Right lobe of liver (tissue), 6 donors: ENCODE results near the gene ZNF454. TPM values are rescaled to one million over a fixed set of nuclear protein-coding genes. Genes with fewer than 3 reads are reported as not detected.

ENCODE experiments used
- ATAC-seq, 4 donors: fragments of 200-7000 bp; cut with Tn5 transposase; one replicate each; pipeline ENCODE4 v1.9.1; 2020; ENCODE audit warnings: mild to moderate bottlenecking in 4 of 4, moderate library complexity in 4 of 4
- DNase-seq, 3 donors: peaks; one replicate each; pipeline ENCODE4 v3.0.0-alpha.2; 2020
- H3K27ac ChIP-seq, 3 donors: fragments of 200-600 bp; one replicate each; pipeline ENCODE4 v1.8.0; 2022
- H3K27me3 ChIP-seq, 2 donors: fragments of 200-600 bp; one replicate each; pipeline ENCODE4 v1.8.0; 2022
- H3K36me3 ChIP-seq, 4 donors: fragments of 200-600 bp; sonication (generic) in 1 of 4; one replicate each; pipeline versions ENCODE4 v1.5.1 to v1.8.0; 2017 to 2022; ENCODE audit warnings: control low read depth in 1 of 4
- H3K4me1 ChIP-seq, 4 donors: fragments of 200-600 bp; sonication (generic) in 1 of 4; one replicate each; pipeline versions ENCODE4 v1.5.1 to v1.8.0; 2017 to 2022; ENCODE audit warnings: control low read depth in 1 of 4
- H3K4me3 ChIP-seq, 3 donors: fragments of 200-600 bp; one replicate each; pipeline ENCODE4 v1.8.0; 2022
- H3K9me3 ChIP-seq, 4 donors: fragments of 200-600 bp; sonication (generic) in 1 of 4; one replicate each; pipeline versions ENCODE4 v1.5.1 to v1.8.0; 2017 to 2022; ENCODE audit warnings: control low read depth in 1 of 4
- CTCF ChIP-seq, 4 donors: fragments of 200-600 bp in 3 of 4; fragments of 450-650 bp in 1 of 4; IDR thresholded peaks; one replicate each; pipeline versions ENCODE4 v1.5.1 to v1.8.0; 2016 to 2022; ENCODE audit warnings: antibody characterized with exemption in 4 of 4, mild to moderate bottlenecking in 2 of 4
- POLR2A ChIP-seq: fragments of 450-650 bp; IDR thresholded peaks from one replicate; pipeline ENCODE4 v1.6.1; 2017; ENCODE audit warnings: antibody characterized with exemption, mild to moderate bottlenecking
- WGBS: methylation state at CpG from one replicate; pipeline ENCODE4 v1.1.6; 2018; ENCODE audit warnings: low coverage, low lambda C conversion rate; ENCODE audit not compliant: insufficient coverage; ENCODE audit errors: missing lambda C conversion rate; 5-methylcytosine and 5-hydroxymethylcytosine counted together
- intact Hi-C, 2 donors: fragments of 100-400 bp; cut with DNase I; formaldehyde crosslinking; loops; one replicate each; pipeline versions ENCODE4 v1.11.2 to v1.14.1; 2022
- total RNA-seq, 6 experiments: library from RNA; depleted of rRNA in 2 of 6; stranded (reverse); fragments of >200 nt in 2 of 6; fragmentation: NEBNext Ultra II Directional in 3 of 6; extraction: Animal tissue kit (Norgen Biotek cat#: 25700) in 3 of 6; gene quantifications; one replicate each; pipeline versions ENCODE4 v1.1.0 to v1.2.4, GENCODE V29; 2016 to 2023
- donor health status: DM: no; HTN: yes; CAD: no.
- donor health status: DM: no; HTN: no; CAD: no.
- donor health status: DM: no; HTN: no; CAD: no.
- donor health status: DM: no; HTN: yes; CAD: no.
- donor health status: DM: no; HTN: yes; CAD: no.

ZNF454 gene
- total RNA-seq, 6 experiments from 2014 or later: 0.12 to 0.39 (median 0.27) TPM; not detected in 1

GRCh38 chr5:179008667-179009066 lies 67.7 kb downstream of the ZNF454 start:
- Histone ChIP-seq H3K4me1 (no peaks in the 10 kb centered on the region), H3K4me3 (no peak overlapping the region), H3K36me3 (no peaks in the 10 kb centered on the region), H3K9me3 (peaks cover 0 to 8% (median 0%) of the 10 kb centered on the region in 4 donors), H3K27me3 (no peaks in the 10 kb centered on the region), H3K27ac (no peak overlapping the region)
- 15% methylated on average over 1 of the region's 1 CpG for WGBS
- DNase-seq (no peak), ATAC-seq (no peak)
- TF ChIP-seq CTCF (IDR thresholded peaks at IDR 0.05): peak in 1 of 4 donors; percentile 8
- no peak for TF ChIP-seq POLR2A
- intact Hi-C loops: no loop called here

Other genes with a start within 250 kb of the ZNF454 start
- gene ZNF354A, start 210.5 kb upstream of the ZNF454 start, total RNA-seq: 1 to 10 TPM; 1.8 to 4.2 (median 2.5) TPM
- 1 to 10 TPM; 2.0 to 7.2 (median 5.0) TPM for gene ZNF354B, start 81.2 kb upstream of the ZNF454 start, total RNA-seq
- under 1 TPM; 0.18 to 0.71 (median 0.45) TPM for gene ZFP2, start 45.3 kb upstream of the ZNF454 start, total RNA-seq
- under 1 TPM in 1 of 6 experiments, not detected in 5; 0.05 TPM for gene GRM6, start 54.1 kb downstream of the ZNF454 start, total RNA-seq
- gene ZNF879, start 82.6 kb downstream of the ZNF454 start, total RNA-seq: 1 to 10 TPM in 3 of 6 experiments, under 1 TPM in 3; 0.31 to 1.3 (median 0.94) TPM
- gene ZNF354C, start 119.2 kb downstream of the ZNF454 start, total RNA-seq: 1 to 10 TPM in 5 of 6 experiments, under 1 TPM in 1; 0.81 to 2.4 (median 1.4) TPM